GM12865 (cell line): Measurements from ENCODE around the gene BCLAF1.

ENCODE experiments used
- DNase-seq: peaks from one replicate; pipeline ENCODE4 v3.0.0; 2010; ENCODE audit warnings: low read depth
- H3K4me3 ChIP-seq: 2 replicates; pipeline ENCODE4 v1.5.1; 2011; ENCODE audit warnings: mild to moderate bottlenecking, low read depth, low read length, control low read depth
- CTCF ChIP-seq: IDR thresholded peaks from 2 replicates; pipeline ENCODE4 v1.5.1; 2011; ENCODE audit warnings: low read length, control low read depth, low read depth, inconsistent platforms; ENCODE audit not compliant: insufficient read depth; ENCODE audit errors: missing control alignments

BCLAF1 gene

GRCh38 chr6:136334465-136334846 is 44.8 kb upstream of the BCLAF1 start:
- no peak for DNase-seq
- H3K4me3 ChIP-seq = no peak overlapping the region
- TF ChIP-seq CTCF = no peak

DNA sequence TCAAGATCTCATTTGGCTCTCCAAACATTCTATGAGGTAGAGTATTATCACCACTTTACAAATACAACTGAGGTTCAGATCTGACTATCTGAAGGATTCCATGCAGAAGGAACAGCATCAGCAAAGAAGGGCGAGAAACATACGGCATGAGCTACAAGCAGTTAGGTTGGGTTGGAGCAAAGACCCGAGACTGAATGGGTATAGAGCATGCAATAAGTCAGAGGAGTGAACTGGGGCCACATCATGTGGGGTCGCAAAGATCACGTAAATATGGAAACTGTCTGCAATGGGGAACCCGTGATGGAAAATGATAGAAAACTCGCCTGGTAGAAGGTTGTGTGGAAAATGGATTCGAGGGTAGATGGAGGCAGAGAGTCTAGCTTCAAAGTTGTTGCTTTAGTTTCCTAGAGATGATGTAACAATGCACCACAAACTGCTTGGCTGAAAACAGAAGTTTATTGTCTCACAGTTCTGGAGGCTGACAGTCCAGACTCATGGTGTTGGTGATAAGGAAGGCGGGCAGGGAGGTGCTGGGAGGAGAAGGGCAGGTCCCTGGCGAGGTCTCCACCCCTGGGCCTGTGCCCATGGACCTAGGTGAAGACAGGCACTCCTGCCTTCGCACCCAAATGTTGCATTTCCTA is 44.3 kb upstream of the BCLAF1 start:
- no peak for DNase-seq
- TF ChIP-seq CTCF = no peak
- no peak overlapping the region for H3K4me3 ChIP-seq

DNA sequence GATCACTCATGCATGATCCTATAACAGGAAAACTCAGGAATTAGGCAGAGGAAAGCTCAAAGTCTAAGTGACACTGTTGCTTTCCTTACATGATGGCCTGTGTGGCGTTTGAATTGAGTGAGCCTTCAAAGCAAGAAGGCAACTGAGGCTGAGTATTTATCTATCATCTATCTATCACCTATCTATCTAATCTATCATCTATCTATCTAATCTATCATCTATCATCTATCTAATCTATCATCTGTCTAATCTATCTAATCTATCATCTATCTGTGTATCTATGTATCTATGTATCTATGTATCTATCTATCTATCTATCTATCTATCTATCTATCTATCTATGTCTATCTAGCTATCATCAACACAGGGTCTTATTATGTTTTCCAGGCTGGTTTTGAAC is 41.8 kb upstream of the BCLAF1 start:
- no peak for TF ChIP-seq CTCF
- no peak overlapping the region for H3K4me3 ChIP-seq
- DNase-seq = no peak

DNA sequence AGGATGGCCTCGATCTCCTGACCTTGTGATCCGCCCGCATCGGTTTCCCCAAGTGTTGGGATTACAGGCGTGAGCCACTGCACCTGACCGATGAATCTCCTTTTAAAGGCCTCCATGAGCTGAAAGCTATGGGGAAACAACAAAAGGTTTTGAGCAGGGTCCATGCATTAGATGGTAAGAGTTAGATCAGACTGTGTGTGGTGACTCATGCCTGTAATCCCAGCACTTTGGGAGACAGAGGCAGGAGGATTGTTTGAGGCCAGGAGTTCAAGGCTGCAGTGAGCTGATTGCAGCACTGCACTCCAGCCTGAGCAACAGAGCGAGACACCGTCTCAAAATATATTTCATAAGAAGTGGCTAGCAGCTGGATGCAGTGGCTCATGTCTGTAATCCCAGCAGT is 41.0 kb upstream of the BCLAF1 start:
- no peak for DNase-seq
- H3K4me3 ChIP-seq = no peak overlapping the region
- no peak for TF ChIP-seq CTCF

DNA sequence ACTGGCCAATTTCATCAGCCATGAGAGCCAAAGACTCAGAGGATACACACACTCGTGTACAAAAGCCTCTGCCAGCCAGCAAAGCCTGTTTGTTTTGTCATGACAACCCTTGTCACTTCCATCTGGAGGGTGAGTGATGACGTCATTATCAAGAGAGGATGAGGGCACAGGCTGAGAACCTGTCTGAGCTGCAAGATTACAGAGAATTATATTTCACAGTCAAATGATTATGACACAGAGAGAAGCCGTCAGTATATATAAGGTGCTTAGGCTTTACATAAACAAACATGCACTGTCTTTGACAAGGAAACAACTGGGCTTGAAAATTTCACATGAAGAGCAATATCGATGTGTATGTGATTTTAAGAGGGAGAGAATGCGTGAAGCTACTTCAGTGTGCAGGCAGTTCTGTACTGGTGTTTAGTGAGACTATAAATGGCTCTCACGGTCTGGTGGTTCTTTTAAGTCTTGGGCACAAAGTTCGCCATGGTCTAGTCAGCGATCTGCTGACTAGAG is 36.5 kb upstream of the BCLAF1 start:
- no peak for TF ChIP-seq CTCF
- DNase-seq = no peak
- H3K4me3 ChIP-seq = no peak overlapping the region

DNA sequence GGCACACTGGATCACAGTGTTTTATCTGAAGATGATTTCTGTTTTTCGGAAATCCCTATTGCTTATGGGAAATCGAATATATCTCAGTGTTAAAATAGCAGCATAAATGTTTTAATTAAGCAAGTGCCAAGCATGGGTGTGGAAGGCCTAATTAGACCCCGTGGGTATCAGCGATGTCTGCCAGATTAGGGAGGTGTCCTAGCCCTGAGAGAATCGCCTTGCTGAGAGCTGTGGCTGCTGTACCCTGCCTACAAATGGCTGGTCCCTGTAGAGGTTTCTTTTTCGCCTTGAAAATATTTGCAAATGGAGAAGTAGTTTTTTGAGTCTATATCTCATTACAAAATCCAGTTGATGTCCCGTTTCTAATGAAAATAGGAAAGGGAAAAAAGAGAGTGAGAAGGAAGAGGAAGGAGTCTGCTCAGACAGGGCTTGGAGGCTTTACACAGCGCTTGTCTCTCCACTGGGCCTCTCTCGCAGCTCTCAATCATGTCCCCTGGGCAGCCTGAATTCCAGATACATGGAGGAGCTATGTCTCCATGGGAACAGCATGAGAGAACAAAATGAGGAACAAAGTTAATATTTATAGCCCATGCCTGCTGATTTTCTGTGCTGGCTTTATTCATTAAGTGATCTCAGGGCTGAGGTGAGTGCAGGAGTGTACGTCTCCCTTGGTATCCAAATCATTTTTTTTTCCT is 35.2 kb upstream of the BCLAF1 start:
- no peak for DNase-seq
- H3K4me3 ChIP-seq = no peak overlapping the region
- TF ChIP-seq CTCF = no peak
